NCI-H146 treated with DMSO at 0.1 percent for 48 hours (cell line): ENCODE measurements around the gene ARHGAP27.
"Not testable (repeated sequence)": the region's sequence is repeated elsewhere in the genome, so short reads cannot be mapped to it uniquely, and the experiment has no call there.

Experiments
- DNase-seq: peaks from one replicate; lab custom pipeline; 2025; ENCODE audit not compliant: unreplicated experiment; lab: John Stamatoyannopoulos, UW

Gene ARHGAP27

DNA sequence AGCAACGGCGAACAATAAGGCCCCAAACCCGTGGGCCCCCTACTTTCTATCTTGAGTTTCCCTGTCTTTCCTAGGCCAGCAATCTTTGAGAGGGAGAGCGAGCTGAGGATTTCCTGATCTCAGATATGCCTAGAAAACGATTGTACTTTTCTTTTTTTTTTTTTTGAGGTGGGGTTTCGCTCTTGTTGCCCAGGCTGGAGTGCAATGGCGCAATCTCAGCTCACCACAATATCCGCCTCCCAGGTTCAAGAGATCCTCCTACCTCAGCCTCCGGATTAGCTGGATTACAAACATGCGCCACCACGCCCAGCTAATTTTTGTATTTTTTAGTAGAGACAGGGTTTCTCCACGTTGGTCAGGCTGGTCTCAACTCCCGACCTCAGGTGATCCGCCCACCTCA lies 15.0 kb upstream of the ARHGAP27 start:
- not testable (repeated sequence) for DNase-seq

DNA sequence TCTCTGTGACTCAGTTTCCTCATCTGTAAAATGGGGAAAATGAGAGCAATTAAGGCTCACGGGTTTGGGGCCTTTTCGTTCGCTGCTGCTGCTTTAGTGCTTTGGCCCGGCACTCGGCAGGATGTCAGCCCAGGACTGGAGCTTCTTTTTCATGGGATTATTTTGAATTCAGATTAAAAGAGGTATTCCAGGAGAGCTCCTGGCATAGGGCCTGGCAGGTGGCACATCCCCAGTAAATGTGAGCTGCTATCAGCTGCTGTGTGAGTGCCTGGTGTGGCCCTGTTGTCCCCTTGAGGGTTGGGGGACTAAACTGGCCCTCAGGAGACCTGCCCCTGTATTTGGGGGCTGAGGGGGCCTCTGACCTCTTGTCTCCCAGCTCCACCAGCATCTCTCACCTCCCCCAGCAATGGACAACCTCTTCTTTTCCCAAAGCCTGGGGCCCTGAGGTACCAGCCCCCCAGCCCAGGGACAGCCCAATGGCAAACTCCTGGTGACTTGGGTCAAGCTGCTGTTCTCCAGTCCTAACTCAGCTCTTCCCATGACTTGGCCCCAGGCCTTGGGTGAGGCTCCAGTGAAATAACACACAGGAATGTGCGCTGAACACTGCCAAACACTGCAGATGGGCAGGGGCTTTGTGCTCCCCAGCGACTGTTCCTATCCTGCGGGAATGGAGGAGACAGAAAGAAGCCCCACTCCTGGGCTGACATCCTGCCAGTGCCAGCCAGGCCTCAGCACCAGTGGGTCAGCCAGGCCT lies 14.4 kb upstream of the ARHGAP27 start:
- DNase-seq = not testable (repeated sequence)

DNA sequence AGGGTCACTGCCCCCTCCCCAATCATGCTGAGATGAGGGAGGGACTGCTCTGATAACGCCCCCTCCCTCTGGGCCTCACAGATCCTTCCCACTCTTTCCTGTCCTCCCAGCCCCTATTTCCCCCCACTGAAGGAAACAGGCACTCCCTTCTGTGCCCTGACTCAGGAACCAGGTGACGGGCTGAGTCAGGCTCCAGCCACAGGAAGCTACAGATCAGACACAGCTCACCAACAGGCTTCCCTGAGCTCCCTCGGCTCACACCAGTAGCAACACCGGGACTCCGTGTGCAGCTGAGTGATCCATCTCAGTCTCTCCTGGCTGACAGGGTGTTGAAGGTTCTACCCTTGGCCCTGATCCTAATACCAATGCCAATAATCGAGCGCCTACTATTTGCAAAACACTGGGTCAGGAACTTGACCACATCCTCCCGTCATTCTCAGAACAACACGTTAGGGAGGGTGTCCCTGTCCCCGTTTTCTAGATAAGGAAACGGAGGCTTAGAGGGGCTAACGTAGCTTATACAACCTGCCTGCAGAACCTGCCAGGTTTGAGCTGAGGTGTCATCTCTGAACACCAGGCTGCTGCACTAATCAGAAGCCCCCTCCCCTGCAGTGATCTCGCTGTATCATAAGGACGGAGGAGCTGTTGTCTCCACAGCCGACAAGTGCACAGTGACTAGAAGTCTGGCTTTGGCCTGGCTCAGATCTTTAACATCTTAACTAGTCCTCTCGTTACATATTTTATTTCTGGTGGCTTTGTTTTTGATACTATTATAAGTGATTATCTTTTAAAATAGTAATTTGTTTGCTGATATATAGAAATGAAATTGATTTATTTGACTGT lies 13.5 kb upstream of the ARHGAP27 start:
- not testable (repeated sequence) for DNase-seq

DNA sequence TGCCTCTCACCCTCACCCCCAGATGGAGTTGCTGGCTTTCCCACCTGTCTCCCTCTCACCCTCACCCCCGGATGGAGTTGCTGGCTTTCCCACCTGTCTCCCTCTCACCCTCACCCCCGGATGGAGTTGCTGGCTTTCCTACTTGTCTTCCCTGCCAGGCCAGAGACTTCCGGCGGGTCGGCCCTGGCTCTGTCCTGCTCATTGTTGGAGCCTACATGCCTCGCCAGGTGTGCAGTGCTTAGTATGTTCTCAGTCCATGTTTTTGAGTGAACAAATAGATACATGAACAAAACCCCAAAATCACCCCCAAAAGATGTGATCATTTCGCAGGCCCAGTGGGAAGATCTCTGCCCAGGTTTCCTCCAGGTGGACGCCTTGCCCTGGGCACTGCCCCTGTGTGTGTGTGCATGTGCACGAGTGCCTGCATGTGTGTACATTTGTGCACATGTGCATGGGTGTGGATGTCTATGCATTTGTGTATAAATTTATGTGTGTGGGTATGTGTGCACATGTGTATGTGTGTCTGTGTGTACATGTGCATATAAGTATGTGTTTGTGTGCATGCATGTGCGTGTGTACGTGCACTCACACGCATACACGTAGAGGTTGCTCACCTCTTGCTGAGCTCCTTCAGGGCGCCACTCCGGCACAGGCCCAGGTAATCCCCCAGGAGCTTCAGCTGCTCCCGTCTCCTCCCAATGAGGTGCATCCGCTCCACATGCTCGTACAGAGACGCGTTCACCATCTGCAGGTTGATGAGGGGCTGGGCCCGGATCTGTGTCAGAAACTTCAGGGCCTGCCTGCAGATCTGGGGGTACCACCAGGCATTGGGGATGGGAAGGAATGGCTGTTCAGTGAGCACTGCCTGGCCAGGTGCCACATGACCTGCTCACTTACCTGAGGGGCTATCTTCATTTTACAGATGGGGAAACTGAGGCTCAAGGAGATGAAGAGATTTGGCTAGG lies 12.5 kb upstream of the ARHGAP27 start:
- DNase-seq = not testable (repeated sequence)

DNA sequence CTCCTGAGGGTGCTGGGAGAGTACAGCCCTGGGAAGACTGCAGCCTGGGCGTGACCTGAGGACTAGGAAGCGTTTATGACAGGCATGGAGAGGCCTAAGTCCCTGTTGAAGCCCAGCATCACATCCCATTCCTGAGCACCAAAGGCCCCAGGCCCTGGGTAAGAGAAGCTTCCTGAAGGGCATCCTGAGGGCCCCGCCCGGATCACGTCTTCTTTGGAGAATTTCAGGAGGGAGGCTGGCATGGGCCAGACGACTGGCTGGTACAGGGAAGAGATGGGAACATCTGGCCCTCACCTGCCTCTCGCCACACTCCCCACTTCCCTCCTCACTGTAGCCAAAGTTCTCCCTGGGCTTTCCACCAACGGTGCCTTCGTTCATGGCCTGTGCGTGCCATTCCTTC lies 11.6 kb upstream of the ARHGAP27 start:
- DNase-seq = not testable (repeated sequence)

DNA sequence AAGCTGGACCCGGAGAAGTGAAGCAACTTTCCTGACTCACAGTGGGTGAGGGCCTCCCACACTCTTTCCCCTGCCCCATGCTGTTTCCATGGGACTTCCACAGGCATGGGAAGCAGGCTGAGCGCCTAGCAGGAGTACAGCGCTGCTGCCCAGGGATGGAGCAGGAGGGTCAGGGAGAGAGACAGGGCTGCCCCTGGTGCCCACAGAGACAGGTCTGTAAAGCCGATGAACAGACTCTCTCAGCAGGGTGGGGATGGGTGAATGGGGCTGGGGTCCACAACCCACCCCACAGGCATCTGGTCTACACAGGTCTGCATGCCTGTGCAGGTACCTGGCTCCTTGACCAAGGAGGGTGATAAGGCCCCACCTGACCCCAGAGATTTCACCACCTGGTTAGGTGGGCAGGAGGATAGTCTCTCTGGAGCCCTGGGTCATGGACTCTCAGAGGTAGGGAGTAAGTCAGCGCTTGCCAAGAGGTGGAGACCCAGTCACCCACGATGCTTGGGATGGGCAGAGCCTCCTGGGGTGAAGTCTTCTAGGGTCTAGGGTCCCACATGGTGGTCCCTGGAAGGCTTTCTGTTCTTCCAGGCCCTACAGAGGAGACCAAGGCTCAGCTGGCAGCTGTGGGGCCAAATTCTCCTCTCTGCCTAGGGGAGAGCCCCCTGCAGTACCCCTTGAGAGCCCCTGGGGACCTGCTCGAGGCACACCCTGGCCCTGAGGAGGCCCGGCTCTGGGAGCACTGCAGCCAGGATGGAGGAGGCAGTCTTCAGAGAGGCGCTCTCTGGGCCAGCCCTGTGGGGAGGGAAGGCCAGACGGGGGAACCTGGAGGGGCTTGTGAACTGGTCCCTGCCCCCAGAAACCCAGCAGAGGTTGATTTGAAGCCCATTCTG lies 10.9 kb upstream of the ARHGAP27 start:
- not testable (repeated sequence) for DNase-seq

DNA sequence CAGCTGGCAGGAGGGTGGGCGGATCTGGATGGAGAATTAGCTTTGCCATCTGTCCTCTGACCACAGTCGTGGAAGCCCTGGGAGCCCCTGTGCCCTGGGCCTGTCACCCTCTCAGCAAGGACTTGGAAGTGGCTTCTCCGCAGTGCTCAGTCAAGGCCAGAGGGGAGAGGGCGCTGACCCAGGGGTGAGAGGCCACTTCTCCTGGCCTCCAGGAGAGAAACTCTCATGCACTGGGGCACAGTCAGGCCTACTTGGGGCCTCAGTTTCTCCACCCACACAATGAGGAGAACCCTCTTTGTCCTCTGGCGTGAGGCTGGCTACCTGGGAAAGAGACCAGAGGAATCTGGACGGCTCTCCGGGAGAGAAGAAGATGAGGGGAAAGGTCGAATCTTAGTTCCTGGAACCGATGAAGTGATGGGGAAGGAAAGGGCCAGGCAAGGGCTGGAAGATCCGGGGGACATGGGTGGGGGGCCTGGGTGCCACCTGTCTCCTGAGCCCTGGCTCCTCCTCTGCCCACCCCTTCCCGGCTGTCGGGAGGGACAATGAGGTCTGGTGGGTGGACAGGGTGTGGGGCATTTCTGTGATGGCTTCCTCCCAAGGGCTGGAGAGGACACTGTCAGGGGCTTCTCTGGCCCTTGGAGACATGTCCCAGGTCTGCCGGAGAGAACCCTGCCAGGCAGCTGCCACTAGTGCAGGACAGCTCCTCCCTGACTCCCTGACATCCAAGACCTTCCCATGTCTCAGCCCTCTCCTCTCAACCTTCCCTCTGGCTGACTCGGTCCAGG lies 9.0 kb upstream of the ARHGAP27 start:
- no peak for DNase-seq

DNA sequence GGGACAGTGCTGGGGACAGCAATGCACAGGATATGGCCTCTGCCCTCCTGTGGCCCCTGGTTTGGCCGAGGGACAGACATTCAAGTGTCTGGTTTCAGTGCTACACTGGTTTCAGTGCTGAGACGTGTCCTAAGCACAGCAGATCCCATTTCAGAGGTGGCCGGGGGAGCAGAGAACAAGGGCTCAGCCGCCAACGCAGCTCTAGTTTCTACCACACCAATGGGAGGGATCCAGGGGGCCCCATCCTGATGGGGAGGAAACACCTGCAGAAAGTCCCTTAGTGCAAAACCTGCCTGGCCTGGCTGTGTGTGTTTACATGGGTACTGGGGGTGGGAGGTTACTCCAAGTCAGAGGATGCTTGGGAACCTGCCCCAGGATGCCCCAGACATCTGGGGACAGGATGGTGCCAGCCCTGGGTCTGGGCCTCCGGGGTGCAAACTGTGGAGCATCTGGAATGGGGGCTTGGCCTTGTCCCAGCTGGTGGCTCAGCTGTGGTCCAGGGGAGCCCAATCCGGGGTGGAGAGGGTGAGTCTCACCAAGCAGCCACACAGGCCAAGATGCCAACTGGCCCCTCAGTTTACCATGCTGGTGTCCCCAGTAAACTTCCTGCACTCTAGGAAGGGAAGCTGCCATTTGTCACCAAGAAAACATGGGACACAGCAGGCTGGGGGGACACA lies 8.3 kb upstream of the ARHGAP27 start:
- DNase-seq = not testable (repeated sequence)

DNA sequence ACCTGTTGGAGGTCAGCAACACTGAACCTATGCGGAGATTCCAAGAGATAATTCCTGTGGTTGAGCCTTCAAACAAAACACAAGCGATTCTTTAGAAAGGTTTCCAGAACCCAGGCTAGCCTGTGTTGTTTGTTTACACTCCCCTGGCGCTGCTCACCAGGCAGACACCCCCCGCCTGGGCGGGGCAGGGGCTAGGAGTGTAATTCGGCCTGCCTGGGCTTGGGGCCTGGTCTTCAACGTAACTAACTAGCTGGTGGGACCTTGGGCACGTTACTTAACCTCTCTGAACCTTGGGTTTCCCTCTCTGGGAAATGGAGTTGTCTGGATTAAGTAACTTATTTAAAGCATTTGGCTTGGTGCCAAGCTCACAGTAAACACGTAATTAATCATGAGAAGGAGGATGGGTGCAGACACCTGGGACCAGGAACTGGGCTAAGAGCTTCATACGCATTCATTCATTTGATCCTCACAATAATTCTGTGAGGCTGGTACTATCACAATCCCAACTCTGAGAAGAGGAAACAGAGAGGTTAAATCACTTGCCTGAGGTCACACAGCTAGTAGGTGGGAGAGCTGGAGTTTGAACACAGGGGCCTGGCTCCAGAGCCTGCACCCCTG lies 7.6 kb upstream of the ARHGAP27 start:
- DNase-seq = peak; percentile 1

DNA sequence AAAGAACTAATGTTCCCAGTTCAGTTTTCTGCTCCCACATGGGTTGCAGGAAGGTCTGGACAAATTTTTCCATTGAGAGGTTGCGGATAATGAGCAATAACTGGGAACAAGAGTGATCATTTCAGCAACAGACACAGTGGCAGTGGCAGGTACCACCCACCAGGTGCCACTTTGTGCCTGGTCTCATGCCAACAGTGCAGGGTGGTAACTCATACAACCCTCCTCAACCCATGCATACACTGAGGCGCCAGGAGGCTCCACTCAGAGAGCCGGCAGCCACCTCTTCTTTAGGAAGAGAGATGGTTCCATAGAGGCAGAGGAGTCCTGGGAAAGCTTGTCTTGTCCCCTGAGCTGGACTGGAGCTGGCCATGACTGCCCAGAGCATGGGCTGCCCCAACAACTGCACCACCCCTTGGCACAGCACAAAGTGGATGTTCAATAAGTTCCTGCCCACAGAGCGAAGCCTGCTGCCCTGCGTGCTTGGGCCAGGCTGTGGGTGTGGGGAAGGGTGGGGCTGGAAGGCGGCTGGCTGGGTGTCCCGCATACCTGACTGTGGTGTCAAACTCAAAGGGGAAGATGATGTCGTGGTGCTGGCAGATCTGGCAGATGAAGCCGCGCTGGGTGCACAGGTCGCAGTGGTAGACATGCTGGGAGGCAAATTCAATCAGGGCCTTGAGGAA lies 6.4 kb upstream of the ARHGAP27 start:
- DNase-seq = no peak

DNA sequence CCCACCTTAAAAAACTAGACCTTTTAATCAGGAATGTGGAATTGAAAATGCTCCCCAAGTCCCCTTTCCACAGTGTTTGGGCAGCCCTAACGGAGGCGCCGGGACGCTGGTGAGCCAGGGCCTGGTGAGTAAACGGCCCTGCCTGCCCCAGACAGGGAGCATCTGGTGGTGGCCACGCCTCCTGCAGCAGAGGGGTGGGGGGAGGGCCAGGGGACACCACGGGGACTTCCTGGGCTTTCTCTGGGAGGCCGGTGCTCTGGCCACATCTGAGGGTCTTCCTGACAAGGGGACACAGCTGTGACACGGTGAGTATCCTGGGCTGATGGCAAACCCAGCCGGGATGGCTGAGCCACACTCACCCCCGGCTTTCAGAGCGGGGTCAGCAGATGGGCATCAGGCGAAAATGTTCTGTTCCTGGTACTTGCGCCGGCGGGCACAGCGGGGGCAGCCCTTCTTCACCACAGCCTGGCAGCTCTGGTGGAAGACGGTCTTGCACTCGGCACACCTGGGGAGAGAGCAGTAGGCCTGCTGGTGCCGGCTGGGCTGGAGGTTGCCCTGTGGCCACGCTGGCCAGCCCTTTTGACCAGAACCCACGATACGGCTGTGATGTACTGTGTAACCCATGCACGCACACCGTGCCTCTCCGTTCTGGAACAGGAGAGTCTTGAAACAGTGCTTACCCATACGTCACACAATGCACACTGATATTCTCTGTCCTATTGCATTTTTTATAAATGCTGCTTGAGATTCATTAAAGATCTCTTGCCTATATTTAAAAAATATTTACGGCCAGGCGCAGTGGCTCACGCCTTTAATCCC lies 5.0 kb upstream of the ARHGAP27 start:
- DNase-seq = no peak

DNA sequence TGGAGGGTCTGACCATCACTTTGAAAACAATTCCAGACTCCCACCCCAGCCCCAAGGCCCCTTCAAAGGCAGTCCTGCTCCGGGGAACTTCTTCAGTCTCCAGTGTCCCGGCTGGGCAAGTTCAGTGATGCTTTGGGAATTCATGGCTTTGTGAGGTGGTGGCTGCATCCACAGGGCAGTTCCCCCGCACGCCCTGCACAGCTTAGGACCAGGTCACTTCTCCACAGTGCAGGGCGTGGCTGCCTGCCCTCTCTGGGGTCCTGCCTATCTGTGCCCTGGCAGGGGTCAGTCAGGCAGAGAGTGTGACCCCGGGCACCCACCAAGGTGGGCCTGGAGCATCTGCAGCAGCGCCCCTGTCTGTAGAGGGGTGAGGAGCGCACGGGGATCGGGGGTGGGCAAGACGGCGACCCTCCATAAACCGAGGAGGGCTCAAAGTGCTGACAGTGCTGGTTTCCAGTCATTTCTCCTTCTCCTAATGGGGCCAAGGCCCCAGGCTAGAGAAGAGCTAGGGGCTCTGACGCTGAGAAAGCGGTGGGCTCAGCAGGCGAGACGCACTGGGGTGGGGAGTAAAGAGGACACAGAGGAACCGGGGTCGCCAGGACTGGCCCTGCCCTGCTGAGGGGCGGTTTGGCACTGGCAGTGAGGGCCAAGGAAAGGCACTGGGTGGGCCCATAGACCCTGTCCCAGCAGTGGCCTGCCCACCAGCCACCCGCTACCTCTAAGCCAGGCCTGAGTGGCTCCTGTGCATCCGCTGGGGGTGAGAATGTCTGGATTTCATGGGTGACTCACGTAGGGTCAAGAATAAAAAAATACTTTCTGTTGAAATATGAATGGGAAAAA lies 4.2 kb upstream of the ARHGAP27 start:
- no peak for DNase-seq

DNA sequence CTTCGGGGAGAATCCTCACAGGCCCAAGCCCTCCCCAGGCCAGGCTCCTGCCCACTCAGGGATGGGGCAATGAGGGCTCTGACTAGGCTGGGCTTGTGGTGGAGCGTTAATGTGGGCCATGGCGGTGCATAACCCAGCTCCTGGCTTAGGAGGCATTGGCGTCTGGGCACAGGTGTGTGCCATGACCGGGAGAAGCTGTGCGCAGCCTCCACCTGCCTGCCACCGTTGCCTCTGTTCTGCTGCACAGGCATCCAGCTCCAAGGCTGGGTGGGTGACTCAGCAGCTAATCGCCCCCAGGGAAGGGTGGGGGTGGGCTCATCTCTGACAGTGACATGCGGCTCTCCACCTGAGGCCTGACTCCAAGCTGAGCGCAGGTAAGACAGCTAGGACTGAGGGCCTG lies 3.5 kb upstream of the ARHGAP27 start:
- no peak for DNase-seq

DNA sequence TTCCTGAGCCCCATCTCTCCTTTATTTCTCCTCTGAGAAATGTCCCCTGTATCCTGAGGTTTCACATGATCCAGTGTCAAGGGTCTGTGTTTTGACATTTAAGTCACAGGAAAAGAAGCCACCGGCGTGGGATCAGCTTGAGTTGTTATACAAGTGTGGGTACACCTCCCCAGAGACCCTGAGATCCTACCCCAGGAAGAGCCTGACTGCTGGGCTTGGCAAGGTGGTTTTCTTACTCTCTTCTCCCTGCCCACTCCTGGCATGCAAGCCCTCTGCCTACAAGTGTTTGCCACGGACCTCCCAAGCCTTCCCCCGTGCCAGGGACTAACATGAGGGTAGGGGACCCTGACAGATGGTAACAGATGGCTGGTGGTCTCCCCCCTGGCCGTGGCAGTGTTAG lies 2.8 kb upstream of the ARHGAP27 start:
- DNase-seq = no peak

DNA sequence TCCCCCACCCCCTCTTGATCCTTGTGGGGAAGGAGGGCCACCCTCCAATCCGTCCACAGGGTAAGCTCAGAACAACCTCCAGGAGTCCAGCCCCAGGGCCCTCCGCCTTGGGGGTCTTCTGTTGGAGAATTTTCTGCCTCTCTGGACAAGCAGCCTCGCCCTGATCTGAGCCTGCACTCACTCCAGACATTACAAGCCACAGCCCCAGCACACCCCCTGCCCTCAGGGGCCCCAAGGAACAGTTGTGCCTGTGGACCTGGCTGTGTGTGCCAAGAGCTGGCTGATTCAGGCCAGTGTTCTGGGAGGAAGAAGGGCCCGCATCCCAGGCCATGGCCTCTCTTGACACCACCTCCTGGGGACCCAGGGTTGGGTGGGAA lies 477 bp upstream of the ARHGAP27 start:
- no peak for DNase-seq
